ENCODE data around the gene ADGRG6. TPM values are rescaled to one million over a fixed set of nuclear protein-coding genes. Genes with fewer than 3 reads are reported as not detected.

ADGRG6 gene
- total and polyA plus RNA-seq, 2 donors (not counting 1 experiment from before 2014, with no cell fraction given), result 0.03 TPM; not detected in 1

DNA sequence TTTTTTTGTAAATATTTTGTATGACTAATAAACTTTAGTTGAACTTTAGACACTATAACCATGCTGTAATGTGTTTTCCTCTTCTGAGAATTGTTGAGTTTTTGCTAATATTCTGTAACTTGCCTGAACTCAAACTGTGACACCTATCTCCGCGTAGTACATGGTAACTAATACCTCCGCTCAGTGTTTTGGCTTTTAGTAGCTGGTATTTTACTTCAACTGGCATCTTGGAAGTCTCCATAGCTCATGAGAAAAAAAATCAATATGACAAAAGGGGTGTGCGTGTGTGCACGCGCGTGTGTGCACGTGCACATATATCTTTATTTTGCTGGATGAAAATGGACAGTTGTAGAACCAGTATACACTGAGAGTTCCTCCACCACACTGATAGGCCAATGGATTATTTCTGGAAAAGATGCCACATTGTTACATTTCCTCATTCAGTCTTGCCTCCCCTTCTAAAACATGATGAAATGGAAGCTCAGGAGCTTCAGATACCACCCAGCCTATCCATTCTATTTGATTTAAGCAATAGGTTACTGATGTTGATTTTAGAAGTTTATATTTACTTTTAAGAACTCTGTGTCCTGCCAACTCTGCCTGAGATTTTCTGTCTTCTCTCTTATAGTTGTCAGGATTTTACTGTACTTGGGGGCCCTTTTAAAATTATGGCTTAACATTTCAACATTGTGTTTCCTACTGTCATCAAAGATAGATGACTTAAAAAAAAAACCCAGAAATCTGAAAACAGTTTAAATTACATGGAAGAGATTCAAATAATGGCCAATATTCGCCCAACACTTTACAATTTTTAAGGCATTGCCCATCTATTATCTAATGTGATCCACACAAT lies 16.3 kb upstream of the ADGRG6 start:
- no peak overlapping the region for H3K9ac ChIP-seq (ENCODE audit: low read length)
- H3K27me3 ChIP-seq (replicated peaks in 1 of 4; ENCODE audit: control extremely low read depth in 1 of 4, control insufficient read depth in 3 of 4, insufficient read depth in 4 of 4, low read length in 3 of 4), result no peaks in the 10 kb centered on the region
- no peaks in the 10 kb centered on the region for H3K79me2 ChIP-seq (ENCODE audit: control insufficient read depth, insufficient read depth, low read length)
- intact Hi-C loops (cut with micrococcal nuclease), result no loop called here
- H3K9me3 ChIP-seq (ENCODE audit: control extremely low read depth in 1 of 3, control insufficient read depth in 2 of 3, insufficient read depth in 1 of 3, low read length in 2 of 3), result peaks cover 0 to 4% (median 2%) of the 10 kb centered on the region in 3 donors
- H3K36me3 ChIP-seq (replicated peaks in 1 of 2; ENCODE audit: control extremely low read depth in 1 of 2, control insufficient read depth in 1 of 2, extremely low read depth in 1 of 2, insufficient read depth in 2 of 2, low read length in 1 of 2), result no peaks in the 10 kb centered on the region
- no peak overlapping the region for H2AFZ ChIP-seq (ENCODE audit: insufficient read depth, low read depth, low read length, poor library complexity, severe bottlenecking)
- H3K4me3 ChIP-seq (ENCODE audit: control extremely low read depth in 1 of 5, extremely low read depth in 1 of 5, insufficient read depth in 1 of 5, low read depth in 2 of 5, low read length in 4 of 5), result no peak overlapping the region
- Mint-ChIP-seq H3K27me3 (no peaks in the 10 kb centered on the region), H3K4me1 (no peaks in the 10 kb centered on the region), H3K9me3 (ENCODE audit: insufficient read depth) (no peaks in the 10 kb centered on the region), H3K4me3 (no peak overlapping the region), H3K27ac (no peak overlapping the region)
- no peak for ATAC-seq (ENCODE audit: low read depth)
- no peak overlapping the region for H3K4me2 ChIP-seq (replicated peaks; ENCODE audit: low read depth, low read length, poor library complexity, severe bottlenecking)
- TF ChIP-seq CTCF (IDR thresholded peaks at IDR 0.05) (no peak), EZH2 (IDR thresholded peaks at IDR 0.05; ENCODE audit: borderline replicate concordance, insufficient read depth, low read depth, low read length, poor library complexity, severe bottlenecking) (no peak)
- ChIA-PET POLR2A (no interaction called here), CTCF (no interaction called here)
- no peak overlapping the region for H3K27ac ChIP-seq (ENCODE audit: low read length in 2 of 2)
- H4K20me1 ChIP-seq (ENCODE audit: control insufficient read depth, insufficient read depth, low read length, poor library complexity, severe bottlenecking), result no peaks in the 10 kb centered on the region
- H3K4me1 ChIP-seq (ENCODE audit: control insufficient read depth in 2 of 2, insufficient read depth in 2 of 2, low read length in 2 of 2), result no peaks in the 10 kb centered on the region
- WGBS (ENCODE audit: insufficient coverage), result 100% methylated on average over 4 of the region's 9 CpGs
- no peak for DNase-seq

DNA sequence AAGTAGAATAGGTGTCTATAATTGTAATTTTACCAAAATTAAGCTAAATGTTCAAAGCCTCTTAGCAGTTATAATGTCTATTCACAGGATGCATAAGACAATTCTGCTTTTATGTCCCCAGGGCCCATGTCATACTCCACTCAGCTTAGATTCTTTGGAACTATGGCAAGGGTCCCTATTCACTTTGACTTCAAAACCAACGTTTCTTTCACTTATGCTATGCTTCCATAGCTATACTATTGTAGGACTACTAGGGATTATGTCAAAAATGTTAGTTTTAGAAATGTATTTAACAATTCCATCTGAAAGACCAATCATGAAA lies 15.8 kb upstream of the ADGRG6 start:
- Histone ChIP-seq H3K79me2 (ENCODE audit: control insufficient read depth, insufficient read depth, low read length) (no peaks in the 10 kb centered on the region), H3K4me2 (replicated peaks; ENCODE audit: low read depth, low read length, poor library complexity, severe bottlenecking) (no peak overlapping the region), H3K9me3 (ENCODE audit: control extremely low read depth in 1 of 3, control insufficient read depth in 2 of 3, insufficient read depth in 1 of 3, low read length in 2 of 3) (no peaks in the 10 kb centered on the region), H3K4me3 (ENCODE audit: control extremely low read depth in 1 of 5, extremely low read depth in 1 of 5, insufficient read depth in 1 of 5, low read depth in 2 of 5, low read length in 4 of 5) (no peak overlapping the region), H2AFZ (ENCODE audit: insufficient read depth, low read depth, low read length, poor library complexity, severe bottlenecking) (no peak overlapping the region), H3K27me3 (replicated peaks in 1 of 4; ENCODE audit: control extremely low read depth in 1 of 4, control insufficient read depth in 3 of 4, insufficient read depth in 4 of 4, low read length in 3 of 4) (no peaks in the 10 kb centered on the region), H3K27ac (ENCODE audit: low read length in 2 of 2) (no peak overlapping the region), H3K9ac (ENCODE audit: low read length) (no peak overlapping the region), H3K4me1 (ENCODE audit: control insufficient read depth in 2 of 2, insufficient read depth in 2 of 2, low read length in 2 of 2) (no peaks in the 10 kb centered on the region), H3K36me3 (replicated peaks in 1 of 2; ENCODE audit: control extremely low read depth in 1 of 2, control insufficient read depth in 1 of 2, extremely low read depth in 1 of 2, insufficient read depth in 2 of 2, low read length in 1 of 2) (no peaks in the 10 kb centered on the region), H4K20me1 (ENCODE audit: control insufficient read depth, insufficient read depth, low read length, poor library complexity, severe bottlenecking) (no peaks in the 10 kb centered on the region)
- CTCF ChIA-PET, result no interaction called here
- intact Hi-C loops (cut with micrococcal nuclease), result no loop called here
- H3K27me3 Mint-ChIP-seq, result peaks cover under 1% of the 10 kb centered on the region
- WGBS (ENCODE audit: insufficient coverage), result no CpG with 5 or more reads among the region's 1 CpG
- H3K4me1 Mint-ChIP-seq, result no peaks in the 10 kb centered on the region
- POLR2A ChIA-PET, result no interaction called here
- TF ChIP-seq EZH2 (IDR thresholded peaks at IDR 0.05; ENCODE audit: borderline replicate concordance, insufficient read depth, low read depth, low read length, poor library complexity, severe bottlenecking) (no peak), CTCF (IDR thresholded peaks at IDR 0.05) (no peak)
- DNase-seq, result no peak
- ATAC-seq (ENCODE audit: low read depth), result no peak
- no peaks in the 10 kb centered on the region for H3K9me3 Mint-ChIP-seq (ENCODE audit: insufficient read depth)
- H3K4me3 Mint-ChIP-seq, result no peak overlapping the region
- H3K27ac Mint-ChIP-seq, result no peak overlapping the region

Data from B cell (primary cell).